Hypothalamus (tissue), 51 donors: ENCODE results near the gene MKNK1.

ENCODE experiments used
- DNase-seq, 51 donors: peaks; one replicate each; lab custom pipeline; 2025; lab: John Stamatoyannopoulos, UW

MKNK1 gene

GRCh38 chr1:46569116-46569515 lies 35.0 kb downstream of the MKNK1 start:
- no peak for DNase-seq

GRCh38 chr1:46568461-46568891 lies 35.6 kb downstream of the MKNK1 start:
- no peak for DNase-seq

GRCh38 chr1:46563341-46563740 lies 40.7 kb downstream of the MKNK1 start:
- peak in 1 of 51 donors; percentile 17 for DNase-seq

- DNase-seq = no peak
These were observed 41.6 kb downstream of the MKNK1 start for GRCh38 chr1:46562498-46562897.

GRCh38 chr1:46558966-46559365 lies 45.1 kb downstream of the MKNK1 start:
- no peak for DNase-seq

- DNase-seq = peak in 2 of 51 donors; percentile 15 to 46
These were observed 45.7 kb downstream of the MKNK1 start for GRCh38 chr1:46558141-46558963.

GRCh38 chr1:46557403-46557802 lies 46.7 kb downstream of the MKNK1 start:
- no peak for DNase-seq

- no peak for DNase-seq
These were observed 47.2 kb downstream of the MKNK1 start for GRCh38 chr1:46556822-46557221.

- DNase-seq = no peak
These were observed 48.0 kb downstream of the MKNK1 start for GRCh38 chr1:46555826-46556619.

- peak in 8 of 51 donors; percentile 6 to 42 (median 28) for DNase-seq
These were observed 49.3 kb downstream of the MKNK1 start for GRCh38 chr1:46554597-46555381.

- no peak for DNase-seq
These were observed 49.9 kb downstream of the MKNK1 start for GRCh38 chr1:46554236-46554596.

- DNase-seq = no peak
These were observed 50.6 kb downstream of the MKNK1 start for GRCh38 chr1:46553506-46553905.

- DNase-seq = no peak
These were observed 51.5 kb downstream of the MKNK1 start for GRCh38 chr1:46552357-46553237.

- DNase-seq = no peak
These were observed 52.4 kb downstream of the MKNK1 start, which contains the start of gene KNCN for GRCh38 chr1:46551597-46552095. TSS of gene KNCN (minus strand) at chr1:46551647. CDS start at chr1:46551215, 432 bp downstream.

GRCh38 chr1:46550751-46551231 lies 53.3 kb downstream of the MKNK1 start:
- DNase-seq = peak in 1 of 51 donors; percentile 27

- peak in 21 of 51 donors; percentile 10 to 68 (median 38) for DNase-seq
These were observed 54.1 kb downstream of the MKNK1 start for GRCh38 chr1:46549697-46550681.

GRCh38 chr1:46547481-46548383 lies 56.3 kb downstream of the MKNK1 start:
- DNase-seq = no peak
